HG03103 (cell line): Measurements from ENCODE around the gene COL1A2.
A peak's percentile ranks its signal among the peaks of the same experiment; 100 is the strongest.

Experiments used
- ATAC-seq: cut with Tn5 transposase; IDR thresholded peaks from one replicate; pipeline ENCODE4 v1.9.1; 2021; ENCODE audit warnings: low read depth; ENCODE audit not compliant: unreplicated experiment

COL1A2 gene

DNA sequence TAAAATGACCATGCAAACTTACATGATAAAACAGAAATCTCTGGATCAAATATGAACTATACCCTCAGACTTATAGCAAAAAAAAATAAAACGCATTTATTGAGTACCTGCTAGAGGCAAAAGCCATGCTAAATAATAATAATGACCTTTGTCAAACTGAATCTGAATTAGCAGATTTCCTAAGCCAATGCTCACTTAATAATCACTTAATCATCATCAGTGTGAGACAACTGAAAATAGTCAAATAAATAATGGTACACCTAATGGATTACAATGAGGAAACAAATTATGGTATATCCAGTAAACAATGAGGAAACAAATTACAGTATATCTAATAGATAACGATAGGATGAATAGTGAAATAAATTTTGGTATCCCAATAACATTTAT is 37.6 kb downstream of the COL1A2 start:
- no peak for ATAC-seq

DNA sequence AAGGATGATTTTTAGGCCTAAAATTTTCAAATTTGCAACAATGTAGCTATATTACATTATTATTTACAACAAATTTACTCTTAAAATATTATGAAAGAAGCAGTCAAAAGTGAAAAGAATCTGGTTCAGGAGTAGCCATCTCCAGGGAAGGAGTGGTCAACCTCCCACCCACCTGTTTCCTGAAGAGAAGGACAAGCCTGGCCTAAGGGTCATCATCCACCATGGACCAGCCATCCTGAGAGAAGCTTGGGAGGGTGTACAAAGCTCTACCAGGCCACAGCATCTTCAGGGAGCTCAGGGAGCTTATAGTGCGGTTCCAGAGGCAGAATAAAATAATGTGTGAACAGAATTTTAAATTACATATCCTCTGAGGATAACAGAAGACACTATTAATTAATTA is 38.1 kb downstream of the COL1A2 start:
- ATAC-seq, result no peak

DNA sequence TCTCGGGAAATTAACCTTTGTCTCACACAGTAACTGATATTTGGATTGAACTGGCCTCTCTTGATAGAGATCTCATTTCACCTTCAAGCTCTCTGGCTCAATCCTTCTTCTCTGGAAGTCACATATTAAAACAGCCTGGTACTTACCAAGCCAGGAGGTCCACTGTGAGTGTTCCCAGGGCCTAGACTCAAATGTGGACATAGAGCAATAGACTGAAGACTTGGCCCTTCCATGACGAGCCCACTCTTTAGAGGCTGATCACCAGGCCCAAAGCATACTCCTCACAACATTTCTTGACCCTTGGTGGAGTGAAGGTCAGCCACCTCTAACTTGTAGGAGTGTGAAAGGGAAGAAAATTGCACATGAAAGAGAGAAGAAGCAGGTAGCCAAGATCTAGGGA is 38.5 kb downstream of the COL1A2 start:
- ATAC-seq, result no peak

DNA sequence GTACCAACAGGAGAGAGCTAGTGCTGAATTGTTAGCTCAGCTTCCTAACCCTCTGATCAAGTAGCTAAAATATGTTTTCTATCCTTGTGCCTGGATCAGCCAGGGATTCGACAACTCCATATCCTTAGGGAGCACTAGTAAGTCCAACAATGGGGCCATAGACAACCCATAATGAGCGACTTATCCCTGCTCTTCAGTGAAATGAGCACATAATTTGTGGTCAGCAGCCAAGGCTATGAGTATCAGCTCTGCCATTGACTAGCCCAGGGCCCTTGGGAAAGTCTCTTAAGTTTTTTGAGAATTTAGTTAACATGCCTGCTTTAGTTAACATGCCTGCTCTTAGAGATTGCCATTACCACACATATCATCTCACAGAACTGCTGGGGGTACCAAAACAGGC is 39.3 kb downstream of the COL1A2 start:
- ATAC-seq, result no peak

DNA sequence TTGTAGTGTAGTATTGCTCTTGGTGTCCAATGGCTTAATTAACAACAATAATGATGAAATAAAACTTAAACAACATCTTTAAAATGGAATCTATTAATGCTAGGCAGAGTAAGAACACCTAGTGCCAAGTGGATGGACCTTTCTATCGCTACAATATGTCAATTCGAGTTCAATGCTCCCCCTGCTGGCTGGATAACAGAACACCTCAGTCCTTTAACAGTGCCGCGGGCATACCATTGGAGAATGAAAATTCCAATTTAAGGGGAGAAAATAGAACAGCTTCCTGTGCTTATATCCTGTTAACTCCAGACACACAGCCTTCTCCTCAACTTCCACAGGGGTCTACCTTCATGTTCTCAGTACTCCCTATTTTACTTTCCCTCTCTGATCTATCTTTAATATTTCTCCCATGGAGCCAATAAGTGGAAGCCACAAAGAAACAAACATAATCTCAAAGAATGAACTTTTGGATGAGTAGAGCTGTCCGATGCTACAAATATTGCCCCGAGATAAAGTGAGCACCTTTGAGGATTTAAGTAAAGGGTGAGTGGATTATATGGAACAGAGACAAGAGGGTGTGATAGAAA is 41.4 kb downstream of the COL1A2 start:
- ATAC-seq, result peak; percentile 96

DNA sequence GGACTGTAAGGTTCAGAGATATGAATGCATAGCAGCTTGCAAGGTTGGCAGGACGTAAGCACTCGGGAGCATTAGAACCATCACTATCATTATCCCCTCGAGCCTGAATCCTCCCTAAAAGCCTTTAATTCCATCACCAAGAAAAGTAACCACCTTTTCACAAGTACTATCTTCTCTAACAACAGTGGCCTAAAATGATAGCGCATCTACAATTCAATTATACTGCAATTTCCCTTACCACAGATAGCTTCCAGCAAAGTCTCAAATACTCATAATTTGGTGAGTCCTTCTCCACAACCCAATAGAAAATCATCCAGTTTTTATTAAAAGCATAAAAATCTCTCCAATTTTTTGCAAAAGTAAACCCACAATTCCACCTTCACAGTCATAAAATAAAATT is 42.0 kb downstream of the COL1A2 start:
- no peak for ATAC-seq

DNA sequence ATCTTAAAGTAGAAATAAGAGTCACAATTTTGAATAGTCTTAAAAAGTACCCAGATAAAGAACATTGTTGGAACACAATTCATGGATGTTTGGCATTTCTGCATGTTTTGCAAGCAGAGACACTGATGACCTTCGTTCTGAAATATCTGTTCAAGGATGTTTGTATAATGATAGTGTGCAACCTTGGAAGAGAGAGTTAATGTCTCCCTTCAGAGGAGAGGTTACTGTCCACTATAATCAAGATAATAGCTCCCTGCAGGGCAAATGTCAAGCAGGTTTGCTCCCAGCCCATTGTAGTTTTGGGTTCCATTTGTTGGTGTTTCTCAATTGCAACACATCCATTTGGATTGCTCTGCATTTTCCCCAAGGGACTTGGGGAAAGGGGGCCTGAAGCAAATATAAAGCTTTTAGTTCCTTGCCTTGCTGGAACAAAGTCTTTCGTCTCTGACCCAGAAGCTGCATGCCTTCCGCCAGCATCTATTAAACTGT is 45.2 kb downstream of the COL1A2 start:
- no peak for ATAC-seq

DNA sequence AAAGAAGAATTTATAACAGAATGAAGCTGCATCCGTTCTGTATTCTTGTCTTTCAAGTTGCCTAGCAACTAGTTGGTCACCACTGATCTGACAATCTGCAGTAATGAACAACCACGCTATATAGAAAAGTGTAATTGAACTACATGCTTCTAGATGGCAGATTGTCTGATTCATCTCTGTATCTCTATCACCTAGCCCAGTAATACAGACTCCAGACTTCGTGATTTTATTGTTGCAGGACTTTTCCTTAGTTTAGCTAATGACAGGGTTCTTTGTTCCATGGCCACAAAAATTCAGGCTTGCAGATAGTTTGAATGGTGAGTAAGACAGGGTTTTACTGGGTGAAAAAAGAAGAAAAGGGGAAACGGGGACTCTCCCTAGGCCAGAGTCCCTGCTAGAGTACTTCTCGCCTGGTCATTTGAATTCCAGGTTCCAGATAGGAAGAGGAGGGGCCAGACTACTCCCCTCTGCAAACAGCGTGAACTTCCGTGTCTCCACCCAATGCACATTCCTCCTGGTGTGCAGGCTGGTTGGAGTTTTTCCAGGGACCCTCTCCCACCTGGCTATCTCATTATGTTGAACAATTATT is 45.9 kb downstream of the COL1A2 start:
- no peak for ATAC-seq

DNA sequence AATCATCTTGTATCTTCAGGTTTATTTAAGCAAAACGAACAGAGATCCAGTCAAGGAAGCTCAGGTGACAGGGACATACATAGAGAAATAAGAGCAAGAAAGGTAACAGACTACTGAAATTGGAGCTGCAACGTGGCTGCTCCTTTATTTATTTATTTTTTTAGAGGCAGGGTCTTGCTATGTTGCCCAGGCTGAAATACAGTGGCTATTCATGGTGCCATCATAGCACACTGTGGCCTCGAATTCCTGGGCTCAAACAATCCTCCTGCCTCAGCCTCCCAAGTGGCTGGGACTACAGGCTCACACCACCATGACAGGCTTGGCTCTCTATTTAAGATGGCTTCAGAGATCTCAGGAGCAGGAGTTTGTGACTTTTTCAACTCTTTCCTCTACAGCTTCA is 46.4 kb downstream of the COL1A2 start:
- ATAC-seq, result no peak

DNA sequence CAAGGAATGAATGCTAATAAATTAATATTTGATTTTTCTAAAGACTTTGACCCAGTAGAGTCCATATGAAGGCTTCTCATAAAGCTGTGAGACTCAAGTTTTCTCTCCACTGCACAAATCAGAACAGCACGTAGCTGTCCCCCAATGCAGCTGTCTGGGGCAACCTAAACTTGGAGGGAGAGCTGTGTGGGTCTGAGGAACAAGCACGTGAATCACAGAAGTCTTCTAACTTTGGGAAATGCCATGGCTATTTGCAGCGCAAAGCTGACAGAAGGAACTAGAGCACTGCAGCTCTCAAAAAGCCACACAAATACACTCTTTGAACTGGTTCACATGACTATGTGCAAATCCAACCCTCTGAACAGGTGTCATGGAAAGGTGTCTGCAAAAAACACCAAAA is 47.9 kb downstream of the COL1A2 start:
- no peak for ATAC-seq

DNA sequence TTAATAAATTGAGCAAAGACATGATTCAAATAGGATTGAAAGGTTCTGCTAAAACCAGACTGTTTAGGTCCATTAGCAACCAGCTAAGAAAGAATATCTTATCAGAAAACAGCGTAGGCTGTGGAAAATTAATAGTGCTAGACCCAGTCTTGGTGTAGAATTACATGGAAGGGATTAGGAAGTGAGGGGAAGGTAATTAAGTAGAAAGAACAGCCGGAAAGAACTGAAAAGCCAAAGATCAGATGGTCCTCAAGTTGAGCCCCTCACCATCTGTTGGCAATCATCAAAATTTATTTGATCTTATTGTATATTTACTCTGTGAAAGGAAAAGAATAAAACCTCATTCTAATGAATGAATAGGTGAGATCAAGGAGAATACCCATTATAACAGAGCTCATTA is 50.1 kb downstream of the COL1A2 start:
- ATAC-seq, result no peak

DNA sequence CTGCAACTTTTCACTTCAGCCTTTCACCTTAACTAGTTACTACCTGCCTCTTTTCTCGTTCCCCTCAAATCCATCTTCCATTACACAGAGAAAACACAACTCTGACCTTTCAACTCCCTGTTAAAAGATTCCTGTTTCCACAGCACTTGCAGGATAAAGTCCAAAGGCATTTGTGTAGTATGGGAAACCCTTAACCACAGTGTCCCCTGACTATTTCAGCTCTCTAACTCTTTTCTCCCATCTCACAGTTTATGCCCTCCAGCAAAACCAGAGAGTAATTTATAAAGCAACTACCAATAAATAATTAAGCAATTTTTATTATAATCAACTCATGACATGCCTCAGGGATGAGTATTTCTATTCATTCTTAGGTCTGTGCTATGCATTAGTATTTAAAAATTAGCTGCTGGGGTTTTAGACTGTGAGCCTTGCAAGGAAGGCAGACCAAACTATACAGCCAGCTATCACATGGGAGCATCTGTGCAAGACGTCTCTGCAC is 51.0 kb downstream of the COL1A2 start:
- ATAC-seq, result no peak

DNA sequence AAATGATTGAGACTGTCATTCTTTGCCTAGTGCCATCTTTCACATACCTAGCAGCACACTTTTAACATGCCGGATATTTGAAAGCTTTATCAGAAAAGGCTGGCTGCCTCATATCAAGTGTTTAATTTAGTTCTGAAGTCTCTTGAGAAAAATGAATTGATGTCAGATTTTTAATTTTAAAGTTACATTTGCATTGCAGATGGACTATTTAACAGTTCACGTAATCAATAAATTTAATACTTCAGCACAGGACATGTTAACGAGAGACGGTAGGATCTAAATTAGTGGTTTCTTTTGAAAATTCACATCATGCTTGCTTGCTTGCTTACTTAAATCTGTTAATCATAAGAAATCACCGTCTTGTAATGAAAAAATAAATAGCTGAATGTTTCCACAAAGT is 51.6 kb downstream of the COL1A2 start:
- no peak for ATAC-seq

DNA sequence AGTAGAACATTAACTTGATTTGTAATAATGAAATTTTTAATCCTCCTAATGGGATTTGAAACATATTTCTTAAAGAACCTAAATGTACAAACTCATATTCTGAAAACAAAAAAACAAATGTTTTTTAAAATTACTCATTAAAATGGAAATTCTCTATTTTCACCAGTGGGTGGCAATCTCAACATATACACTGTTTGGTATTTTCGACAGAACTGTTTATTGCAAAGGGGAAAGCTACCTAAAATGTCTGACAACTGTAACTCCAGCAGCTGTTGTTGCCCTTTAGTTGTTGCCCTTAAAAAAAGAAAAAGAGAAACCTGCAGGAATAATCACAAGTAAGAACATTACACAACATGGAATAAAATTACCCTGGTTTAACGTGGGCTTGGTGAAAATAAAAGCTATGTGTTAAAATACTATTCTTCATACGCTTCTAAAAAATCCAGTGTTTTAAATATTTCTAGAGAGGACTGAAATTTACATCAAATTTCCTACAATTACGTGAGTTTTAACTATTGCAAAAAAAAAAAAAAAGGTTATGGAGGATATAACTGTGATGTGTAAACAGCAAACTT is 54.5 kb downstream of the COL1A2 start:
- ATAC-seq, result peak; percentile 84

DNA sequence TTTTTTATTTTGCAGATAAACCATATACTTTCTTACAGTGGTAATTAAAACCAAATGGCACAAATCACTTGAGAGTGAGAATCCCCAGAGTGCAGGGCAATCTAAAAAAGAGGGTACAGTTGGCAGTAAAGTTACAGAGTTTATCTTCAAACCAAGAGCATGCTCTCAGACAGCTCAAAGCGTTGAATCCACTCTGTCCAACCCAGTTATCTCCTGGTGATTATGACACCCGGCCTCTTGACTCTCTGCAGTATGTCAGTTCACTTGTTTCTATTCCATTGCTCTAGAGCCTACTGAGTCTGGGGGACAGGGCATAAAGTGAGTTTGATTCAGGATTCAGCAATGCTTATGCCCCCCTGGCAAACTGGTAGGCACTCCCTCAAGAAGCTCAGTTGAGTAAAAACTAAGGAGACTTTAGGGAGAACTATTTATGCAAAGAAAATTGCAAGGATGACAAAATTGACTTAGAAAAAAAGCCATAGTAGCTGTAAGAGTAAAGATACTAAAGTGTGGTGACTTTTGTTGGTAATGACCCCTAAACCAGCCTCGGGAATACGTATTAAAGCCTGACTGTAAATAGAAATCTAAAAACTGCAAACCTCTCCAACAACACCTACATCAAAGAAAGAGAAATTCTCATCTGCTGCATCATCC is 55.5 kb downstream of the COL1A2 start:
- no peak for ATAC-seq

DNA sequence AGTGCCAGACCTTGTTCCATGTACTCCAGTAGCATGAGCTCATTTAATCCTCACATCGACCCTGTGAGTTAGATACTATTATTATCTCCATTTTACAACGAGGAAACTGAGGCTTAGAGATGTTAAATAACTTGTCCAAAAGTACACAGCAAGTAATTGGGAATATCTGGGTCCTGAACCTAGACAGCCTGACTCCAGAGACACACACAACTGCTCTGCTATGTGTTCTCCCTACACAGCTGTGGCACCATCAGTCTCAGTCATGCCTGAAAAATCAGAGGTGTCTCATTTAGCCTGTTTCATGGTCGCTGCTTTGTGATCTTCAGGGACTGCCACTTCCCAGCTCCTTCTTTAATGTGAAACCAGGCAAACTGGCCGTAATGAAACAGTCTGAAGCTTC is 56.5 kb downstream of the COL1A2 start:
- ATAC-seq, result no peak

DNA sequence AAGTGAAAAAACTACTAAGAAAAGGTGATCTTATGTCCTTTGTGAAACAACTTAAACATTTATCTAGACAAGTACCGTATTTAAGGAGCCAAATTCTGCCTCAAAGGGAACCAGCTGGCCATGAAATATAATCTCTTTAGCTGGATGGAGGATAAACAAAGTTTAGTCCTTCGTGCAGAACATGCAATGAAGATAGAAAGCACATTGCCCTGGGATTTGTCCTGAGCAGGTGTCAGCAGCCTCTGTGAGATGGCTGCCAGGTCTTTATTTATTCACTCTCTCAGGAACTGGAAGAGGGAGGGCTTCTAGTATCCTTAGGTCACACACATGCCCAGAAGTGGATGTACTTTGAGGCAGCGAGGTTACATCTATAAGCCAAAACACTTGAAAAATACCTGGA is 57.5 kb downstream of the COL1A2 start:
- ATAC-seq, result no peak

DNA sequence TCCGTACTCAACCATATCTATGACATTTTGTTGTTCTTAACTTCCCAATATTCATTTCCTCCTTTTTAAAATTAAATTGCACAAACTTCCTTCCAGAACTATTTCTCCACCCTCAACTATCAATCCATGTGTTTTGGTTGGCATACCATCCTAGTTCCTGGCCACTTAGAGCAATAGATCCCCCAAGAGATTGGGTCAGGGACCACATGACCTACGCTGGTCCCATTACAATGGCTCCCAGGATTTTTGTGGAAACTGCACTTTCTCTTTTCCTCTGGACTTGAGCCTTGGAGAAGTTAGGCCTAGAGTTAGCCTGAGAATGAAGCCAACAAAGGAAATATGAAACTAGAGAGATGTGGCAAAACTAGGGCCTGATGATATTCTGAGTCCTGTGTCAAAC is 59.2 kb downstream of the COL1A2 start:
- no peak for ATAC-seq

DNA sequence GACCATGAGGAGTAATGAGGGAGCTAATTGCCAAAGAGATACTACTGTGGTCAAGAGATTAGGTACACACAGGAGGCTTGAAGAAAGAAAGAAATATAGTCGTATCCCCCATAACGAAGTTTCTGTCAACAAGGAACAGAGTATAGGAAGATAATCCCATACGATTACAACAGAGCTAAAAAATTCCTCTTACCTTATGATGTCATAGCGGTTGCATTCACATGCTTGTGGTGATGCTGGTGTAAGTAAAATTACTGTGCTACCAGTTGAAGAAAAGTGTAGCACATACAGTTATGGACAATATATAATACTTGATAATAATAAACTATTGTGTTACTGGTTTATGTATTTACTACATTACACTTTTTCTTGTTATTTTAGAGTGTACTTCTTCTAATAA is 63.3 kb downstream of the COL1A2 start:
- no peak for ATAC-seq

DNA sequence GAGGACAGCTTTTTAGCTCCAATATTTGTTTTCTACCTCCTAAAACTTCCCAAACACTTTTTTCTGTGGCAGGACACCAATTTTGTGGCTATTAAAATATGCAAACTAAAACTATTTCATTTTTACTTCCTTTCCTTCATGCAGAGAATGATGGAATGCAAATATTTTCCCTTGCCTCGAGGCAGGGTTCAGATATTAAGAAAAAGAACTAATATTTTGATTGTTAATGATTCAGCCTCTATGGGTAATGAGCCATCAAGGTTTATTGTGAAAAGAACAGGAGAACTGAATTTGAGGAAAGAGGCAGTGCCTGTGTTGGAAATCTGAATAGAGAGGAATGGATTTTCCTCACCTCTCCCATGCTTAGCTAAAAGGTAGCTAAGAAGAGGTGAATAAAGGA is 71.8 kb downstream of the COL1A2 start:
- ATAC-seq, result no peak

DNA sequence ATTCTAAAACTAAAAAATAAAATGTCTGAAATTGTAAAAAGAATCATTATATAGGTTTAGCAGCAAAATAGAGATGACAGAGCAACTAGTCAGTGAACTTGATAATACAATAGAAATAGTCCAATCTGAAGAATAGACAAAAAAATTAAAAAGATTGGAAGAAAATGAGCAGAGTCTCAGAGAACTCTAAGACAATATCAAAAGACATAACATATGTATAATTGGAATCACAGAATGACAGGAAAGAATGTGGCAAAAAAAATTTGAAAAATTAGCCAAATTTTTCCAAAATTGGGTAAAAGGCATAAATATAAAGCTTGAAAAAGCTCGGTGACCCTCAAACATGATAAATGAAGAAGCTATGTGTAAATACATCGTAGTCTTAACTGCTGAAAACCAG is 76.9 kb downstream of the COL1A2 start:
- ATAC-seq, result no peak

DNA sequence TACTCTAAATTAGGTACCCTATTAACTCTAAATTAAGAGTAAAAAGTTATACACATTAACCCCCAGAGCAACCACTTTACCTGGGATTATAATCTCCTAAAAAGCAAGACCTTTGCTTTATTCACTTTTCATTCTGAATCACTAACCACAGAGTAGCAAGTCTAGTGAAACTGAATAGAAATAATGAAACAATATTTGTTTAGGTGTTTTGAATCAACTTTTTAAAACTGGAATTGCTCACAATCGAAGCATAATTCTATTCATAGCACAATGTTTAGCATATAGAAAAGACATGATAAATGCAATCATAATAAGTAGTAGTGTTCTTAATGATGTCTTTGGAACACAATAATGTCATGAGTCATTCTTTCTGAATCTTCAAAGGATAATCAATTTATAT is 77.9 kb downstream of the COL1A2 start:
- ATAC-seq, result no peak
